Measurements from ENCODE around the gene ITPRIP. TPM values are rescaled to one million over a fixed set of nuclear protein-coding genes. Genes with fewer than 3 reads are reported as not detected.

ITPRIP gene
- total RNA-seq, 1 experiment from 2014 or later, result 12.0 TPM

DNA sequence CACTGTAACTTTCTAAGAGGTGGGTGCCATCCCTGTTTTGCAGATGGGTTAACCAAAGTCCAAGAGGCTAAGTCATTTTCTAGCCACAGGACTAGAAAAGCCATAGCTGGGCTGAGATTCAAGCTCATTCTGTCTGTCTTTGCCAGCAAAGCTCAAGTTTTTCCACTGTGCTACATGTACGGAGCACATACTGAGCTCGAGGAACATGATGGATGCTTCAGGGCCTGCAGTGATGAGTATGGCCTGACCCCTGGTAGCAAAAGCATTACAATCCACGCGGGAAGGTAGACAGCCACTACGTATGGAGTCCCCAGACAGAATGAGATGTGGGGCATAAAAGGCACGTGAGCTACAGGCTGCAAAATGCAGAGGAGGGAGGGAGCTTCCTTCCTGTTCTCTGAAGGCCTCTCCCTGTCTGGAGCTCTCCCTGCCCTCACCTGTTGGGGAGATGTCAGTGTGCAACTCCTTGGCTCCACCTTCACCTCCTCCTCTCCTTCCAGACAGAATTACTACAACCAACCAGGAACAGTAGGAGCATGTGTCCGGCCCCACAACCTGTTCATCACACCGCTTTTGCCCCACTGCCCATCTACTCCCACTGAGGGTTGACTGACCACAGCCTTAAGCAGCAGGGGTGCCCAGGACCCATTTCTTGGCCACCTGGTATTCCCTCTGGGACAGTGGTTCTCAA, 16.4 kb downstream of the ITPRIP start:
- peak; percentile 31; the same call in 1 of the 2 replicates for ATAC-seq
- H3K79me2 ChIP-seq (ENCODE audit: insufficient read depth, low read length), result peaks cover 43% of the 10 kb centered on the region

DNA sequence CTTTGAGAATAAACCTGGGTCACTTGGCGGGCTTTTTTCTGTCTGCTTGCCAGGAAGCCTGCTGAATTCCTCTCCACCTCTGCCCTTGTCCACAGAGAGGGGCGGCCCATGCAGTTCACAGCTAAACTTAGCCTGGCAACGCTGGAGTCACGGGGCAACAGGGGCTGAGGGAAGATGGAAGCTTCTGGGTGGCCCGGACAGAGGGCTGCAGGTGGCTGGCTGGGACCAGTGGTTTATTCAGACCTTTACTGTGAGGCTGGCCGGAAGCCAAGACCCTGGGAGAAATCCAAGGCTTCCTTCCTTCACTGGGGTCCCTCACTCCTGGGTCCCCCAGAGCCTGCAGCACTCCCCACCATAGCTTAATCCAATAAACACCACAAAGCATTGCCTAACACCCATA, 17.0 kb downstream of the ITPRIP start:
- H3K79me2 ChIP-seq (ENCODE audit: insufficient read depth, low read length), result peaks cover 39% of the 10 kb centered on the region; the same call in 1 of the 2 replicates
- POLR2A ChIA-PET, result no interaction called here
- no peak for TF ChIP-seq RAD21 (IDR thresholded peaks at IDR 0.05; ENCODE audit: low read depth)
- TF ChIP-seq TCF7L2 (IDR thresholded peaks at IDR 0.05; ENCODE audit: borderline replicate concordance, extremely low read depth, insufficient read depth, insufficient read length), result no peak
- no peak for TF ChIP-seq EZH2 (IDR thresholded peaks at IDR 0.05)
- no peak for TF ChIP-seq JUND (IDR thresholded peaks at IDR 0.05)
- TF ChIP-seq ELF1 (IDR thresholded peaks at IDR 0.05; ENCODE audit: borderline replicate concordance, low read depth), result no peak
- TF ChIP-seq, protein P1, sequence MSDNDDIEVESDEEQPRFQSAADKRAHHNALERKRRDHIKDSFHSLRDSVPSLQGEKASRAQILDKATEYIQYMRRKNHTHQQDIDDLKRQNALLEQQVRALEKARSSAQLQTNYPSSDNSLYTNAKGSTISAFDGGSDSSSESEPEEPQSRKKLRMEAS (IDR thresholded peaks at IDR 0.05), result no peak
- TF ChIP-seq YY1 (IDR thresholded peaks at IDR 0.05; ENCODE audit: extremely low read depth, insufficient replicate concordance, low read depth, low read length), result no peak
- TF ChIP-seq SRF (IDR thresholded peaks at IDR 0.05; ENCODE audit: low read depth), result no peak
- TF ChIP-seq, protein P2, sequence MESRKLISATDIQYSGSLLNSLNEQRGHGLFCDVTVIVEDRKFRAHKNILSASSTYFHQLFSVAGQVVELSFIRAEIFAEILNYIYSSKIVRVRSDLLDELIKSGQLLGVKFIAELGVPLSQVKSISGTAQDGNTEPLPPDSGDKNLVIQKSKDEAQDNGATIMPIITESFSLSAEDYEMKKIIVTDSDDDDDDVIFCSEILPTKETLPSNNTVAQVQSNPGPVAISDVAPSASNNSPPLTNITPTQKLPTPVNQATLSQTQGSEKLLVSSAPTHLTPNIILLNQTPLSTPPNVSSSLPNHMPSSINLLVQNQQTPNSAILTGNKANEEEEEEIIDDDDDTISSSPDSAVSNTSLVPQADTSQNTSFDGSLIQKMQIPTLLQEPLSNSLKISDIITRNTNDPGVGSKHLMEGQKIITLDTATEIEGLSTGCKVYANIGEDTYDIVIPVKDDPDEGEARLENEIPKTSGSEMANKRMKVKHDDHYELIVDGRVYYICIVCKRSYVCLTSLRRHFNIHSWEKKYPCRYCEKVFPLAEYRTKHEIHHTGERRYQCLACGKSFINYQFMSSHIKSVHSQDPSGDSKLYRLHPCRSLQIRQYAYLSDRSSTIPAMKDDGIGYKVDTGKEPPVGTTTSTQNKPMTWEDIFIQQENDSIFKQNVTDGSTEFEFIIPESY (IDR thresholded peaks at IDR 0.05; ENCODE audit: extremely low read depth, insufficient replicate concordance, low read length), result no peak
- no peak for TF ChIP-seq FOSL1 (IDR thresholded peaks at IDR 0.05; ENCODE audit: low read depth)

More for the DNA sequence above, 16.4 kb downstream of the ITPRIP start:
- Histone ChIP-seq H3K27me3 (ENCODE audit: insufficient read depth, low read length) (no peaks in the 10 kb centered on the region), H3K9ac (ENCODE audit: low read length) (no peak overlapping the region), H2AFZ (ENCODE audit: low read depth, low read length, poor library complexity, severe bottlenecking) (no peak overlapping the region), H3K9me2 (ENCODE audit: insufficient read depth) (no peaks in the 10 kb centered on the region), H3K36me3 (ENCODE audit: control insufficient read depth in 1 of 2, insufficient read depth in 2 of 2, low read length in 2 of 2) (no peaks in the 10 kb centered on the region), H3K27ac (ENCODE audit: low read depth, low read length) (no peak overlapping the region), H3K4me2 (ENCODE audit: low read length) (no peak overlapping the region), H3K9me3 (ENCODE audit: control insufficient read depth in 1 of 2, insufficient read depth in 1 of 2, low read depth in 1 of 2, low read length in 2 of 2) (no peaks in the 10 kb centered on the region), H3K4me1 (ENCODE audit: control insufficient read depth in 1 of 2, insufficient read depth in 2 of 2, low read length in 2 of 2) (peaks cover 9 to 28% of the 10 kb centered on the region in 2 experiments), H3K4me3 (replicated peaks in 1 of 2; ENCODE audit: low read depth in 1 of 2, low read length in 2 of 2) (no peak overlapping the region), H4K20me1 (ENCODE audit: insufficient read depth) (no peaks in the 10 kb centered on the region)
- CTCF ChIA-PET, result interaction anchor here (0.7 to 1.6 kb wide), 5 partner anchors 14 to 67 kb away, joined by 3 to 9 read pairs (median 3); partner anchors contain the start of gene GSTO1
- RAD21 ChIA-PET (ENCODE audit: low non-redundant PET in 1 of 2, low total read pairs in 2 of 2, uncharacterized antibody in 2 of 2, unreplicated experiment in 2 of 2), result no interaction called here
- BruUV-seq (replicated peaks), result no TSS peak
- TF ChIP-seq, protein P3, sequence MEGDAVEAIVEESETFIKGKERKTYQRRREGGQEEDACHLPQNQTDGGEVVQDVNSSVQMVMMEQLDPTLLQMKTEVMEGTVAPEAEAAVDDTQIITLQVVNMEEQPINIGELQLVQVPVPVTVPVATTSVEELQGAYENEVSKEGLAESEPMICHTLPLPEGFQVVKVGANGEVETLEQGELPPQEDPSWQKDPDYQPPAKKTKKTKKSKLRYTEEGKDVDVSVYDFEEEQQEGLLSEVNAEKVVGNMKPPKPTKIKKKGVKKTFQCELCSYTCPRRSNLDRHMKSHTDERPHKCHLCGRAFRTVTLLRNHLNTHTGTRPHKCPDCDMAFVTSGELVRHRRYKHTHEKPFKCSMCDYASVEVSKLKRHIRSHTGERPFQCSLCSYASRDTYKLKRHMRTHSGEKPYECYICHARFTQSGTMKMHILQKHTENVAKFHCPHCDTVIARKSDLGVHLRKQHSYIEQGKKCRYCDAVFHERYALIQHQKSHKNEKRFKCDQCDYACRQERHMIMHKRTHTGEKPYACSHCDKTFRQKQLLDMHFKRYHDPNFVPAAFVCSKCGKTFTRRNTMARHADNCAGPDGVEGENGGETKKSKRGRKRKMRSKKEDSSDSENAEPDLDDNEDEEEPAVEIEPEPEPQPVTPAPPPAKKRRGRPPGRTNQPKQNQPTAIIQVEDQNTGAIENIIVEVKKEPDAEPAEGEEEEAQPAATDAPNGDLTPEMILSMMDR (IDR thresholded peaks at IDR 0.05 in 2 of 3, conservative IDR thresholded peaks at IDR 0.05 in 1 of 3; ENCODE audit: borderline replicate concordance in 1 of 3, insufficient read depth in 1 of 3, low read depth in 2 of 3, low read length in 2 of 3), result no peak
- no peak for TF ChIP-seq CEBPB (IDR thresholded peaks at IDR 0.05; ENCODE audit: low read depth)
- no peak for TF ChIP-seq SRF (IDR thresholded peaks at IDR 0.05; ENCODE audit: low read depth)
- TF ChIP-seq JUND (IDR thresholded peaks at IDR 0.05), result no peak
- TF ChIP-seq TCF7L2 (IDR thresholded peaks at IDR 0.05; ENCODE audit: borderline replicate concordance, extremely low read depth, insufficient read depth, insufficient read length), result no peak
- no peak for TF ChIP-seq EZH2 (IDR thresholded peaks at IDR 0.05)
- no peak for TF ChIP-seq SIN3A (IDR thresholded peaks at IDR 0.05; ENCODE audit: low read depth)
- DNase-seq (ENCODE audit: low read depth, low spot score), result no peak
- POLR2A ChIA-PET, result no interaction called here
- intact Hi-C loops (cut with micrococcal nuclease), result no loop called here

More for the DNA sequence above, 17.0 kb downstream of the ITPRIP start:
- Histone ChIP-seq H3K9ac (ENCODE audit: low read length) (no peak overlapping the region), H3K36me3 (ENCODE audit: control insufficient read depth in 1 of 2, insufficient read depth in 2 of 2, low read length in 2 of 2) (no peaks in the 10 kb centered on the region), H3K4me3 (replicated peaks in 1 of 2; ENCODE audit: low read depth in 1 of 2, low read length in 2 of 2) (no peak overlapping the region), H3K9me3 (ENCODE audit: control insufficient read depth in 1 of 2, insufficient read depth in 1 of 2, low read depth in 1 of 2, low read length in 2 of 2) (no peaks in the 10 kb centered on the region), H3K4me2 (ENCODE audit: low read length) (no peak overlapping the region), H3K27ac (ENCODE audit: low read depth, low read length) (no peak overlapping the region), H4K20me1 (ENCODE audit: insufficient read depth) (no peaks in the 10 kb centered on the region), H3K9me2 (ENCODE audit: insufficient read depth) (no peaks in the 10 kb centered on the region), H3K27me3 (ENCODE audit: insufficient read depth, low read length) (no peaks in the 10 kb centered on the region), H2AFZ (ENCODE audit: low read depth, low read length, poor library complexity, severe bottlenecking) (no peak overlapping the region), H3K4me1 (ENCODE audit: control insufficient read depth in 1 of 2, insufficient read depth in 2 of 2, low read length in 2 of 2) (peaks cover 9 to 28% of the 10 kb centered on the region in 2 experiments)
- no TSS peak for BruUV-seq (replicated peaks)
- ChIA-PET RAD21 (ENCODE audit: low non-redundant PET in 1 of 2, low total read pairs in 2 of 2, uncharacterized antibody in 2 of 2, unreplicated experiment in 2 of 2) (no interaction called here), CTCF (interaction anchor here (0.7 to 1.6 kb wide), 5 partner anchors 13 to 67 kb away, joined by 3 to 9 read pairs (median 3); partner anchors contain the start of gene GSTO1)
- intact Hi-C loops (cut with micrococcal nuclease), result no loop called here
- no peak for DNase-seq (ENCODE audit: low read depth, low spot score)
- no peak for ATAC-seq

Data from HCT116 (cell line).